AG04449 (cell line): ENCODE measurements around the gene EIF3B.

Experiments used
- CTCF ChIA-PET: fragments of 350-600 bp; formaldehyde crosslinking; extraction: SDS; loops from one replicate; lab custom pipeline; 2021; ENCODE audit warnings: antibody characterized with exemption; lab: Yijun Ruan, JAX
- POLR2A ChIA-PET: fragments of 400-600, 350-600 bp; formaldehyde crosslinking; extraction: SDS; loops from one replicate; lab custom pipeline; 2020; ENCODE audit warnings: antibody characterized with exemption, inconsistent platforms; lab: Yijun Ruan, JAX
- DNase-seq: peaks from one replicate; pipeline ENCODE4 v3.0.0-alpha.2; 2010; ENCODE audit warnings: low read depth, low spot score
- H3K4me3 ChIP-seq: 2 replicates; pipeline ENCODE4 v1.5.1; 2011; ENCODE audit warnings: low read depth, mild to moderate bottlenecking, control low read depth, low read length
- TF ChIP-seq, protein P1 (sequence below): IDR thresholded peaks from one replicate; pipeline ENCODE4 v1.5.1; 2011; ENCODE audit warnings: mild to moderate bottlenecking, moderate library complexity, low read length, control low read depth, inconsistent platforms; ENCODE audit not compliant: insufficient read depth; ENCODE audit errors: missing control alignments

EIF3B gene

DNA sequence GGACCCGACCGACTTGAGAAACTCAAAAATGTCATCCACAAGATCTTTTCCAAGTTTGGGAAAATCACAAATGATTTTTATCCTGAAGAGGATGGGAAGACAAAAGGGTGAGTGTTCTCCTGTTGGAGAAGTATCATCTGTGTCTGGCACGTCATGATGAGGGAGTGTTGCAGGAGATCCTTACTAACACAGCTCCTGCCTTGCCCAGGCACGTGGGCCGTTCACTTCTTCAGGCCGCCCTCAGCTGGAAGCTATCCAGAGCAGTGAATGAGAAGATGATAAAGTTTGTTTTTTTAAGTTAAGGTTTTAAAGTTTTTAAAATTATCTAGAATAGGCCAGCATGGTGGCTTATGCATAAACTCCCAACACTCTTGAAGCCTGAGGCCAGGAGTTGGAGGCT, 6.2 kb downstream of the EIF3B start:
- DNase-seq: no peak
- no peak overlapping the region for H3K4me3 ChIP-seq
- CTCF ChIA-PET: interaction anchor here (1.2 kb wide), 1 partner anchor 92 kb away, joined by 3 read pairs; no protein-coding TSS in a partner anchor
- TF ChIP-seq, protein P1, sequence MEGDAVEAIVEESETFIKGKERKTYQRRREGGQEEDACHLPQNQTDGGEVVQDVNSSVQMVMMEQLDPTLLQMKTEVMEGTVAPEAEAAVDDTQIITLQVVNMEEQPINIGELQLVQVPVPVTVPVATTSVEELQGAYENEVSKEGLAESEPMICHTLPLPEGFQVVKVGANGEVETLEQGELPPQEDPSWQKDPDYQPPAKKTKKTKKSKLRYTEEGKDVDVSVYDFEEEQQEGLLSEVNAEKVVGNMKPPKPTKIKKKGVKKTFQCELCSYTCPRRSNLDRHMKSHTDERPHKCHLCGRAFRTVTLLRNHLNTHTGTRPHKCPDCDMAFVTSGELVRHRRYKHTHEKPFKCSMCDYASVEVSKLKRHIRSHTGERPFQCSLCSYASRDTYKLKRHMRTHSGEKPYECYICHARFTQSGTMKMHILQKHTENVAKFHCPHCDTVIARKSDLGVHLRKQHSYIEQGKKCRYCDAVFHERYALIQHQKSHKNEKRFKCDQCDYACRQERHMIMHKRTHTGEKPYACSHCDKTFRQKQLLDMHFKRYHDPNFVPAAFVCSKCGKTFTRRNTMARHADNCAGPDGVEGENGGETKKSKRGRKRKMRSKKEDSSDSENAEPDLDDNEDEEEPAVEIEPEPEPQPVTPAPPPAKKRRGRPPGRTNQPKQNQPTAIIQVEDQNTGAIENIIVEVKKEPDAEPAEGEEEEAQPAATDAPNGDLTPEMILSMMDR: no peak
- POLR2A ChIA-PET: no interaction called here

DNA sequence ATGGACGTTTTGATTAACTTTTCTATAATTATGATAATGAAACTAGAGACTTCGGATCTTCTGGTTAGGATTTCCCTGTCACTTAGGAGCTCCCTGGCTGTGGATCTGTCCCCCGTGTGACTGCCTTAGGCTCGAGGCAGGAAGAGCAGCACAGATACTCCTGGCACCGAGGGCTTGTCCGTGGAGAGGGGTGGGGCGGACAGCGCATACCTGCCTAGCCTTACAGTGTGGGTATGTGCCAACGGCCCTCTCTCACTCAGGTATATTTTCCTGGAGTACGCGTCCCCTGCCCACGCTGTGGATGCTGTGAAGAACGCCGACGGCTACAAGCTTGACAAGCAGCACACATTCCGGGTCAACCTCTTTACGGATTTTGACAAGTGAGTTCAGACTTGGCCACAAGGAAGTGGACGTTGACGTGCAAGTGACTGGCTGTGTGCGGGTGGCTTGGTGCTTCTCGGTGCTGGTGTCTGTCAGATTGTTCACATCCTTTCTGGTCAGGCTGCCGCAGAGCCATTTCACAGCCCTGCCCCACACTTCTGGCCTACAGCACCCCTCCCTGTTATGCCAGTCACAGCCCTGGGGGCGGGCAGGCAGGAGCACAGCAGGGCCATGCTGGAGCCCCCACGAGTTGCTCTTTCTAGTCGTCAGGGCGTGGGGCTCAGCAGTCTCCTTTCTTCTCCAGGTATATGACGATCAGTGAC, 7.9 kb downstream of the EIF3B start:
- ChIA-PET POLR2A (no interaction called here), CTCF (no interaction called here)
- DNase-seq: no peak
- TF ChIP-seq, protein P1: no peak
- no peak overlapping the region for H3K4me3 ChIP-seq

DNA sequence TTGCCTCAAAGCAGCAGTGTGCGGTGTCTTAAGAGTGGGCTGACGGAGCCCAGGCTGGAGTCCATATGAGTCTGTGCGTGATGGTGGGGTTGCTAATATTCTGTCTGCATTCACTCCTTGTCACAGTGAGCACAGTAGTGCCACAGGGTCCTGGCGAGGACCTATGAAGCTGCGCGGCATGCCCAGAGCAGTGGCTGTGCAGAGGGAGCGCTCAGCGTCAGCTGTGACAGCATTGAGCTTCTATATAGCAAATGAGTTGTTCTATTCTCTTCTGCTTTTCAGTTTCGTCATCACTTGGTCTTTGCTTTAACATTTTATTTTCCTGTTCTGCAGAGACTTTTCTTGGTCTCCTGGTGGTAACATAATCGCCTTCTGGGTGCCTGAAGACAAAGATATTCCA, 14.5 kb downstream of the EIF3B start:
- TF ChIP-seq, protein P1: no peak
- ChIA-PET CTCF (no interaction called here), POLR2A (no interaction called here)
- DNase-seq: no peak
- no peak overlapping the region for H3K4me3 ChIP-seq

DNA sequence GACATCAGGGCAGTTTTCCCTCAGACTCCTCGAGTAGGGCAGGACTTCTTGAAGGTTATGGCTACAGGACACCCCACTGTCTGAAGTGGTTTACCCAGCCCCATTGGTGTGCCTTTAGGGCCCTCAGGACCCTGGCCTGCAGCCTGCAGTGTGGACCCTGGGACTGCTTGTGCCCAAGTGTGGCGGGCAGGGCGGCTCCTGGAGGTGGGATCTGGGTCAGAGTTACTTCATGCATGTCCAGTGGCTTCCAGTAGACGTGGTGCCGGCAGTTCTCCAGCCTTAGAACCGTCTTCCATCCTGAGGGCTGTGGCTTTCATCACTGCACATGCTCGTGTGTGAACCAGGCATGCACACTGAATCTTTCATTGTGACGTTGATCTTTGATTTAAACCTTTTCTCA, 16.7 kb downstream of the EIF3B start:
- POLR2A ChIA-PET: no interaction called here
- CTCF ChIA-PET: interaction anchor here (0.9 kb wide), 1 partner anchor 148 kb away, joined by 3 read pairs; no protein-coding TSS in a partner anchor
- H3K4me3 ChIP-seq: no peak overlapping the region
- TF ChIP-seq, protein P1: no peak
- DNase-seq: no peak

DNA sequence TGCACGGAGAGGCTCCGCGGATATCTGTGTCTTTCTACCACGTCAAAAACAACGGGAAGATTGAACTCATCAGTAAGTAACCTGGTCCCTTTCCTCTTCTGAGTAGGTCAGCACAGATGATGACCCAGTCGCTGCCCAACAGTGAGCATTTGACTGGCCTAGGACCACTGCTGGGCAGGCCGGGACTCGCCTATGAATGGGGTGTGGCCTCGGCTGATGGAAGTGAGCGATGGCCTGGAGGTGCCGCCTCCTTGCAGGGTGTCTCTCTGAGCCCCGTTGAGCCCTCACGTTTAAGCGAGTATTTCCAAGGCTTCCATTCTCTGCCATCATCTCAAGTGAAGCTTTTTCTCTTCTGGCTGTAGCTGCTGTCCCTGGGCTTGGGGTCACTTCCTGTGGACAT, 18.1 kb downstream of the EIF3B start:
- no peak for DNase-seq
- POLR2A ChIA-PET: no interaction called here
- CTCF ChIA-PET: interaction anchor here (0.8 to 1.2 kb wide), 2 partner anchors 8 to 14 kb away, joined by 3 to 5 read pairs; no protein-coding TSS in a partner anchor
- TF ChIP-seq, protein P1: no peak
- no peak overlapping the region for H3K4me3 ChIP-seq

DNA sequence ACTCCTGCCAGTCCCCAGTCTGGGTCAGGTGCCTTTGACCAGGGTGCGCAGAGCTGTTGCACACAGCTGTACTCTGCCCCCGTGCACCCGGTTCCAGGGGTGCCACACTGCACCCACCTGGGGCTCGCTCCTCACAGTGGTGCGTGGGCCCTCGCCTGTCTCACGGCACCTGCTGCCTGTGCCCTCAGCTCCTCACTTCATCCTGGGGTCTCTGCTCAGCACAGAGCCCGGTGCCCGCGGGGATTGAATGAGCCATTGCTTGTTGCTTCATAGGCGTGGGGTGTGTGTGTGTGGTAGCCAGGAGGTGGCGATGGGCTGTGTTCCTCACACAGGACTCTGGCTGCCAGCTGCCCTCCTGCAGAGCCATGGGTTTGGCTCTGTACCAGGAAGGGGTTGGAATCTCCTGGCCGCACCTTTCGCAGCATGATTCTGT, 18.5 kb downstream of the EIF3B start:
- TF ChIP-seq, protein P1: no peak
- H3K4me3 ChIP-seq: no peak overlapping the region
- ChIA-PET CTCF (interaction anchor here (0.8 to 1.6 kb wide), 3 partner anchors 8 to 13 kb away, joined by 3 to 8 read pairs (median 5); no protein-coding TSS in a partner anchor), POLR2A (no interaction called here)
- DNase-seq: no peak
